Lower lobe of right lung (tissue), 2 donors: ENCODE results near the gene TSC22D2. TPM values are rescaled to one million over a fixed set of nuclear protein-coding genes. Genes with fewer than 3 reads are reported as not detected.

Experiments
- ATAC-seq, 2 donors: fragments of 200-7000 bp; cut with Tn5 transposase; one replicate each; pipeline ENCODE4 v1.9.1; 2020 to 2022; ENCODE audit warnings: mild to moderate bottlenecking in 2 of 2, moderate library complexity in 2 of 2
- DNase-seq: peaks from one replicate; pipeline ENCODE4 v3.0.0-alpha.2; 2020
- H3K27ac ChIP-seq: fragments of 200-600 bp; one replicate; pipeline ENCODE4 v1.8.0; 2022
- H3K27me3 ChIP-seq: fragments of 200-600 bp; one replicate; pipeline ENCODE4 v1.8.0; 2022; ENCODE audit warnings: low read depth
- H3K36me3 ChIP-seq: fragments of 200-600 bp; one replicate; pipeline ENCODE4 v1.8.0; 2022; ENCODE audit warnings: mild to moderate bottlenecking
- H3K4me1 ChIP-seq: fragments of 200-600 bp; one replicate; pipeline ENCODE4 v1.8.0; 2022
- H3K4me3 ChIP-seq: fragments of 200-600 bp; one replicate; pipeline ENCODE4 v1.8.0; 2022; ENCODE audit warnings: mild to moderate bottlenecking
- H3K9me3 ChIP-seq: fragments of 200-600 bp; one replicate; pipeline ENCODE4 v1.8.0; 2022
- intact Hi-C: fragments of 100-400 bp; cut with DNase I; formaldehyde crosslinking; loops from one replicate; pipeline ENCODE4 v1.11.0; 2022
- total RNA-seq: library from RNA; stranded (reverse); fragmentation: NEBNext Ultra II Directional; extraction: Animal tissue kit (Norgen Biotek cat#: 25700); gene quantifications from one replicate; pipeline ENCODE4 v1.2.1, GENCODE V29; 2021
- TF ChIP-seq, protein P1 (sequence below): fragments of 200-600 bp; IDR thresholded peaks from one replicate; pipeline ENCODE4 v1.8.0; 2022; ENCODE audit warnings: antibody characterized with exemption, mild to moderate bottlenecking
- donor health status: DM: no; HTN: yes; CAD: no; lungs with severe emphysema.

Gene TSC22D2
- total RNA-seq, 1 donor from 2014 or later = 21.3 TPM

GRCh38 chr3:150443331-150443741, 35.2 kb downstream of the TSC22D2 start:
- H3K27me3 ChIP-seq = no peaks in the 10 kb centered on the region
- TF ChIP-seq, protein P1, sequence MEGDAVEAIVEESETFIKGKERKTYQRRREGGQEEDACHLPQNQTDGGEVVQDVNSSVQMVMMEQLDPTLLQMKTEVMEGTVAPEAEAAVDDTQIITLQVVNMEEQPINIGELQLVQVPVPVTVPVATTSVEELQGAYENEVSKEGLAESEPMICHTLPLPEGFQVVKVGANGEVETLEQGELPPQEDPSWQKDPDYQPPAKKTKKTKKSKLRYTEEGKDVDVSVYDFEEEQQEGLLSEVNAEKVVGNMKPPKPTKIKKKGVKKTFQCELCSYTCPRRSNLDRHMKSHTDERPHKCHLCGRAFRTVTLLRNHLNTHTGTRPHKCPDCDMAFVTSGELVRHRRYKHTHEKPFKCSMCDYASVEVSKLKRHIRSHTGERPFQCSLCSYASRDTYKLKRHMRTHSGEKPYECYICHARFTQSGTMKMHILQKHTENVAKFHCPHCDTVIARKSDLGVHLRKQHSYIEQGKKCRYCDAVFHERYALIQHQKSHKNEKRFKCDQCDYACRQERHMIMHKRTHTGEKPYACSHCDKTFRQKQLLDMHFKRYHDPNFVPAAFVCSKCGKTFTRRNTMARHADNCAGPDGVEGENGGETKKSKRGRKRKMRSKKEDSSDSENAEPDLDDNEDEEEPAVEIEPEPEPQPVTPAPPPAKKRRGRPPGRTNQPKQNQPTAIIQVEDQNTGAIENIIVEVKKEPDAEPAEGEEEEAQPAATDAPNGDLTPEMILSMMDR = no peak
- DNase-seq (no peak), ATAC-seq (no peak)
- no peak overlapping the region for H3K4me3 ChIP-seq
- no peak overlapping the region for H3K27ac ChIP-seq
- H3K36me3 ChIP-seq = no peaks in the 10 kb centered on the region
- no peaks in the 10 kb centered on the region for H3K9me3 ChIP-seq
- intact Hi-C loops = no loop called here
- H3K4me1 ChIP-seq = peaks cover 10% of the 10 kb centered on the region

DNA sequence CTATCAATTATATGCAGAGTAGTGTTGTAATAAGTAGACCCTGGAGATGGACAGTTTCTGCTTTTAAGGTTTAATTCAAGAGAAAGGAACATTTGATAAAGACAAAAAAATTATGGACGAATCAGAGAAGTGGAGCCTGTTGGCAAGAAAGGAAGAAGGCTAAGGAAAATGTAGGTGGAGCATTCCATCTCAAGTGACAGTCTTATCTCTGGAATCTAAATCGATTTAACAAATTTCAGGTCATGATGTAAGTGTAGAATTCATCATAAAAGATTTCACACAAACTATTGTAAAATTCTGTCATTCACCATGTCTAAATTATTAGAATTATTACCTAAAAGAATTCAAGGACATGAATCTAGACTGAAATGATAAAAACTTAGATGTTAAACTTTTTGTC, 36.3 kb downstream of the TSC22D2 start:
- Histone ChIP-seq H3K4me3 (no peak overlapping the region), H3K36me3 (no peaks in the 10 kb centered on the region), H3K27me3 (no peaks in the 10 kb centered on the region), H3K27ac (no peak overlapping the region), H3K4me1 (peaks cover 13% of the 10 kb centered on the region), H3K9me3 (no peaks in the 10 kb centered on the region)
- ATAC-seq (no peak), DNase-seq (no peak)
- intact Hi-C loops = no loop called here
- TF ChIP-seq, protein P1 = no peak

- ATAC-seq (no peak), DNase-seq (no peak)
- Histone ChIP-seq H3K36me3 (no peaks in the 10 kb centered on the region), H3K27ac (no peak overlapping the region), H3K4me3 (no peak overlapping the region), H3K4me1 (peaks cover 30% of the 10 kb centered on the region), H3K27me3 (no peaks in the 10 kb centered on the region), H3K9me3 (no peaks in the 10 kb centered on the region)
- TF ChIP-seq, protein P1 = no peak
- intact Hi-C loops = no loop called here
Measured at GRCh38 chr3:150446470-150446977, 38.4 kb downstream of the TSC22D2 start.

- no peak for ATAC-seq
- H3K27ac ChIP-seq = no peak overlapping the region
- no peaks in the 10 kb centered on the region for H3K36me3 ChIP-seq
- H3K27me3 ChIP-seq = no peaks in the 10 kb centered on the region
- TF ChIP-seq, protein P1 = no peak
- H3K4me1 ChIP-seq = peaks cover 32% of the 10 kb centered on the region
- intact Hi-C loops = no loop called here
- no peak for DNase-seq
- H3K9me3 ChIP-seq = no peaks in the 10 kb centered on the region
- no peak overlapping the region for H3K4me3 ChIP-seq
Measured at GRCh38 chr3:150447084-150447483, 39.0 kb downstream of the TSC22D2 start.

DNA sequence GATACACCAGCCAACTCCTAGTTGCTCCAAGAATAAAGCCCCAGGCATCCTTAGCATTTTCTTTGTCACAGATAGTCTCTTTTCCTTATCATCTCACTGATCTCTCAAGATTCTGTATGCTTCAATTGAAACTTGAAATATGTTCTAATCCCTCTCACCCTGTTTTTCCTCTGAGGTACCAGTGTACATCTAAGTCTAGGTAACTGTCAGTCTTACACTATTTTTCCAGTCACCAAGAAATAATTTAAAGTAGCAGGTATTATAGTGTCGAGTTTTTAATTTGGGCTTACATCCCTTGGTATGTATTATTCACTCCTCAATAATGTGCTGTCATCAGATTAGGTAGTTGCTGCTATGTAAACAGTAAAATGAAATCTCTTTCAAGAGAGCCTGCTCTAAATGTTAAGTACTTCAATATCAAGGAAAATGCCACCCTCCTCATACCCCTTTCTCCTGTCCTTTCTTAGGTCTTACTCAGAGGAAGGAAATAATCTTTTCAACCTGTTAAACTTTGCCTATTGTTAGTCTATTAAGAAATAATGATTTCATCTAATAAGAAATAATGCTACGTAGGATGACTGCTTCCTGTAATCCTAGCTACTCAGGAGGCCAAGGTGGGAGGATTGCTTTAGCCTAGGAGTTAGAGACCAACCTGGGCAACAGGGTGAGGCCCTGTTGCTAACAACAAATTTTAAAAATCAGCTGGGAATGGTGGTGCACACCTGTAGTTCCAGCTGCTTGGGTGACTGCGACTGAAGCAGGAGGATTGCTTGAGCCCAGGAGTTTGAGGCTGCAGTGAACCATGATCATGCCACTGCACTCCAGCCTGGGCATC, 39.8 kb downstream of the TSC22D2 start:
- ATAC-seq (peak in 1 of 2 donors; percentile 77), DNase-seq (no peak)
- no peaks in the 10 kb centered on the region for H3K9me3 ChIP-seq
- H3K4me1 ChIP-seq = peaks cover 32% of the 10 kb centered on the region
- no peak overlapping the region for H3K4me3 ChIP-seq
- H3K36me3 ChIP-seq = no peaks in the 10 kb centered on the region
- TF ChIP-seq, protein P1 = no peak
- H3K27ac ChIP-seq = no peak overlapping the region
- no peaks in the 10 kb centered on the region for H3K27me3 ChIP-seq
- intact Hi-C loops = no loop called here
